Left colon (tissue), 2 donors: ENCODE measurements around the gene CLEC5A. TPM values are rescaled to one million over a fixed set of nuclear protein-coding genes. Genes with fewer than 3 reads are reported as not detected.
"Not testable (repeated sequence)": the region's sequence is repeated elsewhere in the genome, so short reads cannot be mapped to it uniquely, and the experiment has no call there.

Experiments used
- ATAC-seq: fragments of 200-7000 bp; cut with Tn5 transposase; one replicate; pipeline ENCODE4 v1.9.1; 2020; ENCODE audit warnings: mild to moderate bottlenecking, moderate library complexity
- DNase-seq, 2 donors: peaks; one replicate each; pipeline ENCODE4 v3.0.0-alpha.2; 2020
- intact Hi-C, 2 donors: fragments of 100-400 bp; cut with DNase I in 1 of 2; cut with micrococcal nuclease in 1 of 2; formaldehyde crosslinking; loops; one replicate each; pipeline versions ENCODE4 v1.11.2 to v1.14.0; 2022; cut with DNase I, micrococcal nuclease
- total RNA-seq, 2 donors: library from RNA; stranded (reverse); fragmentation: NEBNext Ultra II Directional; extraction: Animal tissue kit (Norgen Biotek cat#: 25700); gene quantifications; one replicate each; pipeline ENCODE4 v1.2.1, GENCODE V29; 2021
- donor health status: DM: no; HTN: no; CAD: no.
- donor health status: DM: yes; HTN: yes; CAD: no.

Gene CLEC5A
- total RNA-seq, 2 donors from 2014 or later = 0.55 TPM; not detected in 1

GRCh38 chr7:141950806-141951205 lies 4.0 kb upstream of the CLEC5A start:
- no peak for ATAC-seq
- DNase-seq = no peak
- intact Hi-C loops = no loop called here

- intact Hi-C loops = no loop called here
- DNase-seq (no peak), ATAC-seq (no peak)
These were observed 3.1 kb upstream of the CLEC5A start for GRCh38 chr7:141949911-141950310.

DNA sequence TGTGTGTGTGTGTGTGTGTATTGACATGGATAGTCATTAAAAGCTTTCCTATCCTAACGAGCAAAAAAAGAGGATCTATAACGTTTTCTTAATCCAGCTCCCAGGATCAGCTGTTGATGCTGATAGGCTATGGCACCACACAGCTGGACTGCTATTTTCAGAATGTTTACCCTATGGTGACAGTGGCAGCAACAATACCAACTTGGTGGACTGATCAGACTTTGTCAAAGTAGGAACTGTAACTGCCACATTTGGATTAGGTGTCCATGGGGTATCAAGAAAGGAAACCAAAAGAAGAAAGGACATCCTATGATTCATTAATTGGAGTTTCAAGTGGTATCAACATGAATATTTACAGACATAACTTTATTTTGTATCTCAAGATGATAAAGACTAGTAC lies 2.7 kb upstream of the CLEC5A start:
- intact Hi-C loops = no loop called here
- DNase-seq = no peak
- no peak for ATAC-seq

GRCh38 chr7:141949021-141949420 lies 2.2 kb upstream of the CLEC5A start:
- no peak for DNase-seq
- intact Hi-C loops = no loop called here
- no peak for ATAC-seq

DNA sequence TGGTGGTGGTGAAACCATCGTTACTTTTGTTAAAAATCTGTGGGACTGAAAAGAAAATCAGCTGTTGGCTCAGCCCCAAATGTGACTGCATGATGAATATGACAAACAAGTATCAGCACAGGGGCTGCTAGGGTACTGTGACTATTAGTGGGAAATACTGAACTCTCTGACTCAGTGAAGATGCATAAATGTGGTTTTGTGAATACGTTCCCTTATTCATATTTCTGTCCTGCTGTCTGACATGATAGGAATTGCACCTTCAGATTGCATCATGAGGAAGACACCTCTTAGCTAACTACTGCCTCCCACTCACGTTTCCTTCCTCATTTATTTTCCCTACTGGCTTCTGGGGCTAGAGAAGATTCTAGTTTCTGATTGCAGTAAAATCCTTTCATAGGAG lies 1.4 kb downstream of the CLEC5A start:
- no peak for DNase-seq
- intact Hi-C loops = no loop called here
- ATAC-seq = no peak

DNA sequence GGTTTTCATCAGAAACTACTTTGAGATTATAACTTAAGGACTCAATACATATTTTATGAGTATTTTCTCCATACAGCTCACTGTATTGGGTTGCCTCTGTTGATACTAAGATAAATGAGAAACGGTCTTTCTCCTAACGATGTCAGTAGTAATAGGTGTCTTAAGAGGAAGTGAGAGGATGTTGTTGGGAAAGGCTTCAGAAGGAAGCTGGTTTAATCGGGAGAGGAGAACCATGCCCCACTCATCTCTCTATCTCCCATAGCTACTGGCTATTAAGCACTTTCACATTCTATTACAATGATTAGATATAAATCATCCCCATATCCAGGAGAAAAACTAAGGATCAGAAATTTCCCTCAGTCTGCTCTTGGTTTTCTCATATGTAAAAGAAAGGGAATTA lies 2.0 kb downstream of the CLEC5A start:
- intact Hi-C loops = no loop called here
- ATAC-seq (no peak), DNase-seq (no peak)

- intact Hi-C loops = no loop called here
- ATAC-seq (no peak), DNase-seq (no peak)
These were observed 2.9 kb downstream of the CLEC5A start for GRCh38 chr7:141943846-141944245.

DNA sequence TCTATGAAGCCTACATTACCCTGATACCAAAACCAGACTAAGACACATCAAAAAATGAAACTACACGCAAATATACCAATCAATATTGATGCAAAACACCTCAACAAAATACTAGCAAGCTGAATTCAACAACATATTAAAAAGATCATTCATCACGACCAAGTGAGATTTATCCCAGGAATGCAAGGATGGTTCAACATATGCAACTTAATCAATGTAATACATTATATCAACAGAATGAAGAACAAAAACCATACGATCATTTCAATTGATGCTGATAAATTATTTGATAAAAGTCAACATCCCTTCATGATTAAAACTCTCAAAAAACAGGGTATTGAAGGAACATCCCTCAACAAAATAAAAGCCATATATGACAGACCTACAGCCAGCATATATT lies 5.7 kb downstream of the CLEC5A start:
- no peak for DNase-seq

GRCh38 chr7:141930211-141930610 lies 16.6 kb downstream of the CLEC5A start:
- no peak for DNase-seq
- intact Hi-C loops = no loop called here
- no peak for ATAC-seq

More for the DNA sequence above, 5.7 kb downstream of the CLEC5A start:
- intact Hi-C loops = no loop called here
- ATAC-seq = no peak

DNA sequence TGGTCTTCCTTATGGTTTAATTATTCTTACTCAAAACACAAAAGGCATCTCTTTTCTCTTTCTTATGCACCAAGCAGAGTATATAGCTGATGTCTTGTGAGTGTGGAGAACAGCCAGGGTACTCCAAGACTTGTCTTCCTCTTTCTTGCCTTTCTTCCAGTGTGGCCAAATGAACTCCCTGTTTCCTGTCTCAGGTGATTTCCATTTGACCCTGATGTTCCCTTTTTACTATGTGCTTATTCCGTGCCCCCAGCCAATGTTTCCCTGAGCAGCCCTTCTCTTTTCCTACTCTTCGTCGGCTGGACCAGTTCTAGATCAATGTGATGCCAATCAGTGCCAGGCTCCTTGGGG lies 18.0 kb downstream of the CLEC5A start:
- ATAC-seq = no peak
- DNase-seq = no peak
- intact Hi-C loops = no loop called here

- DNase-seq = no peak
- intact Hi-C loops = no loop called here
- no peak for ATAC-seq
These were observed 18.5 kb downstream of the CLEC5A start for GRCh38 chr7:141928146-141928844.

DNA sequence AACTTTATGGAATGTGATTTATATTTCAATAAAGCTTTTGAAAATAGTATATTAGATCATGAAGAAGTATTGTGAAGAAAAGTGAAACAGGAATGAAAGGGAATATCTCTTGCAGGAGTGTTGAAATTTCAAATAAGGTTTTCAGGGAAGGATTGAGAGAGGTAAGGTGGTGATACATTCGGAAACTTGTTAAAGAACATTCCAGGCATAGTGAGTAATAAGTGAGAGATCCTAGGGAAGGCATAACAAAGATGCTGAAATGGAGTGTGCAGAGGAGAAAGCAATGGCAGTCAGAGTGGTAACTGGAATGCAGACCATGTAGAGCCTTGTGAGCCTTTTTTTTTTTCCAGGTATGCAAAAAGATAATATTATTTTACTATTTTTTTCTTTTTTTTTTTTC lies 26.5 kb downstream of the CLEC5A start:
- ATAC-seq = no peak
- intact Hi-C loops = no loop called here
- DNase-seq = no peak

DNA sequence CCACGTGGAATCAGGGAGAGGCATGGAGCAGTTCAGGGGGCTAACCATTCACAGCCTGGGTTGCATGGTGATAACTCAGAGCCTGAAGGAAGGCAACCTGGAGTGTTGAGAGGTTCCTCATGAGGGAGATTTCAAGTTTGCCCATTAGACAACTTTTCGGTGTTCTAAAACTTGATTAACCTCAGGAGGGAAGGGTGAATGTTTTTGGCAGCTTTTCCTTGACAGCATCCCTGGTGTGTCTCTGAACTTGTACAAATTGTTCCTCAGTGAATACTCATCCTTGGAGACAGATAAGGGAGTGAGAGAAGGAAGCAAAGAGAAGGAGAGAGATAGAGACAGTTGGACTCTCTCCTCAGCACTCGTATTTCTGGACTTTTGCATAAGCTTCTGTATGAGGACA lies 30.7 kb downstream of the CLEC5A start, which contains the start of gene OR9A4:
Gene OR9A4, plus strand, starts transcription at position 301 of the 400 bp plus-strand sequence. CDS start 2,477 bp downstream, outside the sequence.
- ATAC-seq (no peak), DNase-seq (no peak)
- intact Hi-C loops = no loop called here

DNA sequence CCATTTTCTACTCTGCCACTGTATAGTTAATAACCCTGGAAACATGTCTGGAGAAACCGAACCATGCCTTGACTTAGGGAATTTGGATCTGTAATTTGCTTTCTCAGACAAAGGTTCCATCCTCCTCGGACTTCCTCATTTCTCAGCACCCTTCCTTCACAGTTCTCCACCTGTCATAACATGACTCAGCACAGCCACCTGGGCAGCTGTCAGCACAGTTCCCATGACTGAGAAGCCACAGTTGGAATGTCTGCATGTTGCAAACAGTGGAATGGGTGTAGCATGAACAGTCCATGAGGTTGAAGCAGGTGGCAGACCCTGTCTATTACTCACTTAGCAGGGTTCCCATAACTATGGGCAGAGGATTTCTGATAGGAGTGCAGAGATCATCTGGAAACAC lies 31.2 kb downstream of the CLEC5A start:
- intact Hi-C loops = no loop called here
- DNase-seq (peak; percentile 32 to 54), ATAC-seq (peak; percentile 99)

GRCh38 chr7:141911391-141911790 lies 35.4 kb downstream of the CLEC5A start:
- intact Hi-C loops = no loop called here
- DNase-seq = no peak
- ATAC-seq = no peak

GRCh38 chr7:141906285-141906684 lies 40.5 kb downstream of the CLEC5A start:
- DNase-seq (no peak), ATAC-seq (no peak)
- intact Hi-C loops = no loop called here

- intact Hi-C loops, DNase-seq, ATAC-seq: not testable (repeated sequence)
These were observed 47.4 kb downstream of the CLEC5A start for GRCh38 chr7:141899366-141899765.

DNA sequence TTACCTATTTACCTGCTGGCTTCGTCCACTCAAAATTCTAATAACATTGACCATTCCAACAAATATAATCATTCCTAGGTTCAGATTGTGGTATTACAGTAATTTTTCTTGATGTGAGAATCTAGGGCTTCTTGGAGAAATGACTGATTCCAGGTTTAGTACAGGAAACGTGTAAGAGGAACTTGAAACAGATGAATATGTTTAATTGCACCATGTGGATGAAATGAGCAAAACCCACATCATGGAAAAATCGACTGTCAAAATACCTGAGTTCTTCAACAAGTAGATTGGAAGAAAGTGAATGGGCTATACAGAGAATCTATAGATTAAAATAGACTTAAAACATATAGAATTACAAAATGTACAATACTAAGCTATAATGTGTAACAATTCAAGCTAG lies 55.4 kb downstream of the CLEC5A start:
- intact Hi-C loops = no loop called here
- DNase-seq = no peak
- ATAC-seq = no peak

DNA sequence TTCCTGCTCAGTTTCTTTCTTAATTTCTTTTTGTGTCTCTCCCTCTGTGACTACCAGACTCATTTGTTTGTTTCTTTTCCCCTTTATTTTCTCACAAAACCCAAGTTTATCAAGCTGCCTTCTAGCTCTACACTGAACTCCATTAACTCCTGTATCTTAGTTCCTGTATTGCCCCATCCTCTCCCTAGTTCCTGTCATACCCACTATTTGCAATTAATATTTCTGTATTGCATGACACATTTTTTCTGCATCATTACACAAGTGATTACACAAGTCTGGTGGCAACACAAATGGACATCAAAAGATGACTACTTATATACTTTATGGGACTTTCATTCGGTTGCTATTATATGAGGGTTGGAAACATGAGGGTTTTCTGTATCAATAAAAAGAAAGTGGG lies 57.5 kb downstream of the CLEC5A start:
- intact Hi-C loops = no loop called here
- ATAC-seq (no peak), DNase-seq (no peak)

- DNase-seq (no peak), ATAC-seq (no peak)
- intact Hi-C loops = no loop called here
These were observed 62.1 kb downstream of the CLEC5A start for GRCh38 chr7:141884539-141885225.

DNA sequence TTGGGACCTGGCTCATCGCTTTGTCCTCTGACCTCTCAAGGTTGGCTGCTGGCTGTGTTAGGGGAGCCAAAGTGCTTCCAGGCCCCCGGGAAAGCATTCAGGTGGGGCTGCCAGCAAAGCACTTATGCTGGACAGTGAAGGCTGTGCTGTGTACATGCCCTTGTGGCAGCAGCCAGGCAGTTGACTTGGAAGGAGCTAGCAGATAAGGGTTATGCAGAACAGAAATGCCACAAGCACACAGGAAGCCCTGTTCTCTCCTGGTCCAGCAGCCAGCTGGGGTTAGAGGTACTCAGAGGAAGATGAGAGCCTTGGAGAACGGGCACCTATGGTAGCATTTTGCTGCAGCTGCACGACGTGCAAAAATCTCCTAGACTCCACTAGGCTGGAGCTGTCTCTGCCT lies 65.8 kb downstream of the CLEC5A start:
- ATAC-seq = no peak
- intact Hi-C loops = no loop called here

More for the DNA sequence above, 65.8 kb downstream of the CLEC5A start:
- no peak for DNase-seq
